Measurements from ENCODE around the gene PCBP3.
"Not testable (repeated sequence)": the region's sequence is repeated elsewhere in the genome, so short reads cannot be mapped to it uniquely, and the experiment has no call there.

Gene PCBP3

GRCh38 chr21:45622416-45623097 lies 21.0 kb upstream of the PCBP3 start:
- TF ChIP-seq CTCF (IDR thresholded peaks at IDR 0.05; ENCODE audit: low read depth, low read length, missing control alignments) = no peak
- no peak overlapping the region for H3K4me3 ChIP-seq (ENCODE audit: low read depth, low read length)
- no peak for DNase-seq (ENCODE audit: low read depth)
- in situ Hi-C loops (cut with HindIII; ENCODE audit: low sequenced_read_pairs) = no loop called here

GRCh38 chr21:45623436-45623835 lies 20.1 kb upstream of the PCBP3 start:
- no peak for TF ChIP-seq CTCF (IDR thresholded peaks at IDR 0.05; ENCODE audit: low read depth, low read length, missing control alignments)
- in situ Hi-C loops (cut with HindIII; ENCODE audit: low sequenced_read_pairs) = no loop called here
- DNase-seq (ENCODE audit: low read depth) = no peak
- no peak overlapping the region for H3K4me3 ChIP-seq (ENCODE audit: low read depth, low read length)

- in situ Hi-C loops (cut with HindIII; ENCODE audit: low sequenced_read_pairs); H3K4me3 ChIP-seq (ENCODE audit: low read depth, low read length); DNase-seq (ENCODE audit: low read depth): not testable (repeated sequence)
Observed at GRCh38 chr21:45626127-45626526, 17.4 kb upstream of the PCBP3 start.

- H3K4me3 ChIP-seq (ENCODE audit: low read depth, low read length) = no peak overlapping the region
- in situ Hi-C loops (cut with HindIII; ENCODE audit: low sequenced_read_pairs) = no loop called here
- DNase-seq (ENCODE audit: low read depth) = no peak
- TF ChIP-seq CTCF (IDR thresholded peaks at IDR 0.05; ENCODE audit: low read depth, low read length, missing control alignments) = no peak
Observed at GRCh38 chr21:45629046-45629981, 14.2 kb upstream of the PCBP3 start.

GRCh38 chr21:45630066-45630694 lies 13.3 kb upstream of the PCBP3 start:
- DNase-seq (ENCODE audit: low read depth) = no peak
- H3K4me3 ChIP-seq (ENCODE audit: low read depth, low read length) = no peak overlapping the region
- in situ Hi-C loops (cut with HindIII; ENCODE audit: low sequenced_read_pairs) = no loop called here
- TF ChIP-seq CTCF (IDR thresholded peaks at IDR 0.05; ENCODE audit: low read depth, low read length, missing control alignments) = no peak

- in situ Hi-C loops (cut with HindIII; ENCODE audit: low sequenced_read_pairs) = no loop called here
- DNase-seq (ENCODE audit: low read depth) = no peak
- no peak for TF ChIP-seq CTCF (IDR thresholded peaks at IDR 0.05; ENCODE audit: low read depth, low read length, missing control alignments)
- H3K4me3 ChIP-seq (ENCODE audit: low read depth, low read length) = no peak overlapping the region
Observed at GRCh38 chr21:45630876-45631275, 12.6 kb upstream of the PCBP3 start.

Data from astrocyte of the cerebellum (primary cell).